ENCODE data around the gene MDC1. TPM values are rescaled to one million over a fixed set of nuclear protein-coding genes. Genes with fewer than 3 reads are reported as not detected.

The MDC1 gene
- total and polyA plus RNA-seq, 2 of the 13 experiments (the other 11 are each of a cell fraction or from before 2014, with no cell fraction given), result 8.4 to 14.0 TPM

DNA sequence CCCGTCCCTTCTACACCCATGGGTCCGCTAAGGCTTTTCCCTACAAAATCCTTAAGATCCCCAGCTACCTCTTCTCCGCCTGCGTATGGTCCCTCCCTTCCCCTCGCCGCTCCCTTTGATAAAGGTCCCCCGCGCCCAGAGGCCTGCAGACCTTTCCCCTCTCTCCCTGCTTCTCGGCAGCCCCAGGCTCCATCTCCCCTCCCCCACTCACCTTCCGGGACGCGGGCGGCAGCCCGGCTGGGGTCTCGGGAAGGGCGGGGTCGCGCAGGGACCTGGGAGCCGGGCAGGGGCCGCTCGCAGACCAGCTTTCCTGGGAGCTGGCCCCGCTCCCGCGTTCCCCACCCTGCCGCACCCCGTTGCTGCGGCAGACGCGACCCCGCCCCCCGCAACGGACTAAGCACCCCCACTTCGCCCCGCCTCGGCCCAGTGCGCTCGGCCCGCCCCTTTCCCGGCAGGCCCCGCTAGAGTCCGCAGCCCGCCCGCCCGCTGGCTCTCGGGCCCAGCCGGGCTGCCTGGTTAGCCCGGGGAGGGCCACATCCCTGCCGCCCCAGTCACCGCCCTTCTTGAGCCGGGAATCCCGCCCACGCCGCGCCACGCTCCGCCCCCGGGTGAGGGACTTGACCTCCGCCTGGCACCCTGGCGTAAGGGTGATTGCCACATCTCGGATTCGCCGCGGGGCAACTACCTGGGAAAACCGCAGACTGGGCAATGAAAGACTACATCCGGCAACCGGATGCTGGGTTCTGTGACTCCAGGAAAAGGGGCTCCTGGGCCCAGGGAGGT, 25.4 kb upstream of the MDC1 start, which contains the start of gene FLOT1 (continued):
- TF ChIP-seq ZNF557 (CRISPR knock-in tag; IDR thresholded peaks at IDR 0.05) (peak; percentile 88; the same call in 1 of the 2 replicates), MAZ (IDR thresholded peaks at IDR 0.05; ENCODE audit: borderline replicate concordance, low read depth, low read length) (peak; percentile 84), MAZ (CRISPR knock-in tag; IDR thresholded peaks at IDR 0.05; ENCODE audit: low read depth) (peak; percentile 97), EEA1 (CRISPR knock-in tag; IDR thresholded peaks at IDR 0.05; ENCODE audit: borderline replicate concordance) (peak; percentile 85; the same call in 1 of the 2 replicates), ZNF253 (CRISPR knock-in tag; IDR thresholded peaks at IDR 0.05; ENCODE audit: borderline replicate concordance) (peak; percentile 71), SP5 (CRISPR knock-in tag; IDR thresholded peaks at IDR 0.05; ENCODE audit: borderline replicate concordance, low read depth) (peak; percentile 95), HDAC2 (CRISPR knock-in tag; IDR thresholded peaks at IDR 0.05) (peak; percentile 83), SIN3B (IDR thresholded peaks at IDR 0.05; ENCODE audit: low read length) (no peak; the same call in 1 of the 2 replicates), ZNF441 (CRISPR knock-in tag; IDR thresholded peaks at IDR 0.05; ENCODE audit: borderline replicate concordance) (no peak), ZNF777 (CRISPR knock-in tag; IDR thresholded peaks at IDR 0.05) (0 out of 2 replicates have a peak, but pooled peaks have one; percentile 7), CENPX (CRISPR knock-in tag; IDR thresholded peaks at IDR 0.05) (no peak), ZNF781 (CRISPR knock-in tag; IDR thresholded peaks at IDR 0.05; ENCODE audit: borderline replicate concordance, not compliant biosample characterization) (peak; percentile 23), ATAD3A (CRISPR knock-in tag; IDR thresholded peaks at IDR 0.05) (no peak), ZFYVE20 (CRISPR knock-in tag; IDR thresholded peaks at IDR 0.05; ENCODE audit: borderline replicate concordance, low read depth) (0 out of 2 replicates have a peak, but pooled peaks have one; percentile 21), MBNL3 (CRISPR knock-in tag; conservative IDR thresholded peaks at IDR 0.05) (no peak), TEAD3 (CRISPR knock-in tag; optimal IDR thresholded peaks at IDR 0.05; ENCODE audit: borderline replicate concordance) (peak; percentile 19), RXRB (CRISPR knock-in tag; IDR thresholded peaks at IDR 0.05; ENCODE audit: borderline replicate concordance) (peak; percentile 84), ZNF552 (CRISPR knock-in tag; IDR thresholded peaks at IDR 0.05; ENCODE audit: borderline replicate concordance) (peak; percentile 96), PITX1 (CRISPR knock-in tag; IDR thresholded peaks at IDR 0.05) (peak; percentile 55; the same call in 1 of the 2 replicates), NR2F2 (IDR thresholded peaks at IDR 0.05; ENCODE audit: borderline replicate concordance, low read depth) (peak; percentile 81)
- TF ChIP-seq, protein P1, sequence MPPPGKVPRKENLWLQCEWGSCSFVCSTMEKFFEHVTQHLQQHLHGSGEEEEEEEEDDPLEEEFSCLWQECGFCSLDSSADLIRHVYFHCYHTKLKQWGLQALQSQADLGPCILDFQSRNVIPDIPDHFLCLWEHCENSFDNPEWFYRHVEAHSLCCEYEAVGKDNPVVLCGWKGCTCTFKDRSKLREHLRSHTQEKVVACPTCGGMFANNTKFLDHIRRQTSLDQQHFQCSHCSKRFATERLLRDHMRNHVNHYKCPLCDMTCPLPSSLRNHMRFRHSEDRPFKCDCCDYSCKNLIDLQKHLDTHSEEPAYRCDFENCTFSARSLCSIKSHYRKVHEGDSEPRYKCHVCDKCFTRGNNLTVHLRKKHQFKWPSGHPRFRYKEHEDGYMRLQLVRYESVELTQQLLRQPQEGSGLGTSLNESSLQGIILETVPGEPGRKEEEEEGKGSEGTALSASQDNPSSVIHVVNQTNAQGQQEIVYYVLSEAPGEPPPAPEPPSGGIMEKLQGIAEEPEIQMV (CRISPR knock-in tag; IDR thresholded peaks at IDR 0.05; ENCODE audit: low read depth), result peak; percentile 99
- TF ChIP-seq, protein P2, sequence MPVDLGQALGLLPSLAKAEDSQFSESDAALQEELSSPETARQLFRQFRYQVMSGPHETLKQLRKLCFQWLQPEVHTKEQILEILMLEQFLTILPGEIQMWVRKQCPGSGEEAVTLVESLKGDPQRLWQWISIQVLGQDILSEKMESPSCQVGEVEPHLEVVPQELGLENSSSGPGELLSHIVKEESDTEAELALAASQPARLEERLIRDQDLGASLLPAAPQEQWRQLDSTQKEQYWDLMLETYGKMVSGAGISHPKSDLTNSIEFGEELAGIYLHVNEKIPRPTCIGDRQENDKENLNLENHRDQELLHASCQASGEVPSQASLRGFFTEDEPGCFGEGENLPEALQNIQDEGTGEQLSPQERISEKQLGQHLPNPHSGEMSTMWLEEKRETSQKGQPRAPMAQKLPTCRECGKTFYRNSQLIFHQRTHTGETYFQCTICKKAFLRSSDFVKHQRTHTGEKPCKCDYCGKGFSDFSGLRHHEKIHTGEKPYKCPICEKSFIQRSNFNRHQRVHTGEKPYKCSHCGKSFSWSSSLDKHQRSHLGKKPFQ (CRISPR knock-in tag; IDR thresholded peaks at IDR 0.05; ENCODE audit: insufficient replicate concordance), result peak; percentile 87
- TF ChIP-seq, protein P3, sequence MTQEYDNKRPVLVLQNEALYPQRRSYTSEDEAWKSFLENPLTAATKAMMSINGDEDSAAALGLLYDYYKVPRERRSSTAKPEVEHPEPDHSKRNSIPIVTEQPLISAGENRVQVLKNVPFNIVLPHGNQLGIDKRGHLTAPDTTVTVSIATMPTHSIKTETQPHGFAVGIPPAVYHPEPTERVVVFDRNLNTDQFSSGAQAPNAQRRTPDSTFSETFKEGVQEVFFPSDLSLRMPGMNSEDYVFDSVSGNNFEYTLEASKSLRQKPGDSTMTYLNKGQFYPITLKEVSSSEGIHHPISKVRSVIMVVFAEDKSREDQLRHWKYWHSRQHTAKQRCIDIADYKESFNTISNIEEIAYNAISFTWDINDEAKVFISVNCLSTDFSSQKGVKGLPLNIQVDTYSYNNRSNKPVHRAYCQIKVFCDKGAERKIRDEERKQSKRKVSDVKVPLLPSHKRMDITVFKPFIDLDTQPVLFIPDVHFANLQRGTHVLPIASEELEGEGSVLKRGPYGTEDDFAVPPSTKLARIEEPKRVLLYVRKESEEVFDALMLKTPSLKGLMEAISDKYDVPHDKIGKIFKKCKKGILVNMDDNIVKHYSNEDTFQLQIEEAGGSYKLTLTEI (CRISPR knock-in tag; conservative IDR thresholded peaks at IDR 0.05), result peak; percentile 56; the same call in 1 of the 2 replicates
- TF ChIP-seq, protein P4, sequence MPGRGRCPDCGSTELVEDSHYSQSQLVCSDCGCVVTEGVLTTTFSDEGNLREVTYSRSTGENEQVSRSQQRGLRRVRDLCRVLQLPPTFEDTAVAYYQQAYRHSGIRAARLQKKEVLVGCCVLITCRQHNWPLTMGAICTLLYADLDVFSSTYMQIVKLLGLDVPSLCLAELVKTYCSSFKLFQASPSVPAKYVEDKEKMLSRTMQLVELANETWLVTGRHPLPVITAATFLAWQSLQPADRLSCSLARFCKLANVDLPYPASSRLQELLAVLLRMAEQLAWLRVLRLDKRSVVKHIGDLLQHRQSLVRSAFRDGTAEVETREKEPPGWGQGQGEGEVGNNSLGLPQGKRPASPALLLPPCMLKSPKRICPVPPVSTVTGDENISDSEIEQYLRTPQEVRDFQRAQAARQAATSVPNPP (CRISPR knock-in tag; IDR thresholded peaks at IDR 0.05), result peak; percentile 64

All from HepG2 (cell line).